22Rv1 (cell line): Measurements from ENCODE around the gene DAB2.

Source experiments
- ZFX ChIP-seq: fragments of 450-650 bp; IDR thresholded peaks from 2 replicates; pipeline ENCODE4 v1.6.1; 2017; ENCODE audit warnings: antibody characterized with exemption, borderline replicate concordance
- TF ChIP-seq, protein P1 (sequence below): fragments of 450-650 bp; IDR thresholded peaks from 2 replicates; pipeline ENCODE4 v1.5.1; 2017; ENCODE audit warnings: mild to moderate bottlenecking

- TF ChIP-seq, protein P1, sequence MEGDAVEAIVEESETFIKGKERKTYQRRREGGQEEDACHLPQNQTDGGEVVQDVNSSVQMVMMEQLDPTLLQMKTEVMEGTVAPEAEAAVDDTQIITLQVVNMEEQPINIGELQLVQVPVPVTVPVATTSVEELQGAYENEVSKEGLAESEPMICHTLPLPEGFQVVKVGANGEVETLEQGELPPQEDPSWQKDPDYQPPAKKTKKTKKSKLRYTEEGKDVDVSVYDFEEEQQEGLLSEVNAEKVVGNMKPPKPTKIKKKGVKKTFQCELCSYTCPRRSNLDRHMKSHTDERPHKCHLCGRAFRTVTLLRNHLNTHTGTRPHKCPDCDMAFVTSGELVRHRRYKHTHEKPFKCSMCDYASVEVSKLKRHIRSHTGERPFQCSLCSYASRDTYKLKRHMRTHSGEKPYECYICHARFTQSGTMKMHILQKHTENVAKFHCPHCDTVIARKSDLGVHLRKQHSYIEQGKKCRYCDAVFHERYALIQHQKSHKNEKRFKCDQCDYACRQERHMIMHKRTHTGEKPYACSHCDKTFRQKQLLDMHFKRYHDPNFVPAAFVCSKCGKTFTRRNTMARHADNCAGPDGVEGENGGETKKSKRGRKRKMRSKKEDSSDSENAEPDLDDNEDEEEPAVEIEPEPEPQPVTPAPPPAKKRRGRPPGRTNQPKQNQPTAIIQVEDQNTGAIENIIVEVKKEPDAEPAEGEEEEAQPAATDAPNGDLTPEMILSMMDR = no peak
- no peak for TF ChIP-seq ZFX
These were observed 27.9 kb downstream of the DAB2 start for GRCh38 chr5:39396843-39397242.
